GM15510 (cell line): Measurements from ENCODE around the gene BAD.

ENCODE experiments used
- POLR2A ChIP-seq: IDR thresholded peaks from 3 replicates; pipeline ENCODE4 v1.6.1; 2011; ENCODE audit warnings: borderline replicate concordance; ENCODE audit not compliant: insufficient read length; ENCODE audit errors: extremely low read depth

The BAD gene

GRCh38 chr11:64289002-64289564 is 4.6 kb upstream of the BAD start:
- TF ChIP-seq POLR2A = no peak

DNA sequence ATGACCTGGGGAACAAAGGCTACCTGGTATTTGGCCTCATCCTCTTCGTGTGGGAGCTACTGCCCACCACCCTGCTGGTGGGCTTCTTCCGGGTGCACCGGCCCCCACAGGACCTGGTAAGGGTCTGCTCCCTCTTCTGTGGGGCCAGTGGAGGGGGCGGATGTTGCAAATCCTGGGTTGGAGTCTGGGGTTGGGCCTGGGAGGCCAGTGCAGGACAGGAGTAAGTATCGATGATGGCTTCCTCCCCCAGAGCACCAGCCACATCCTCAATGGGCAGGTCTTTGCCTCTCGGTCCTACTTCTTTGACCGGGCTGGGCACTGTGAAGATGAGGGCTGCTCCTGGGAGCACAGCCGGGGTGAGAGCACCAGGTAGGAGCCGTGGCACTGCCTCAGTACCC is 3.9 kb upstream of the BAD start:
- TF ChIP-seq POLR2A = no peak

- no peak for TF ChIP-seq POLR2A
Measured at GRCh38 chr11:64287676-64288352, 3.3 kb upstream of the BAD start.

GRCh38 chr11:64286801-64287159 is 2.3 kb upstream of the BAD start:
- TF ChIP-seq POLR2A = no peak

GRCh38 chr11:64285885-64286800 is 1.7 kb upstream of the BAD start:
- peak; percentile 49 for TF ChIP-seq POLR2A

DNA sequence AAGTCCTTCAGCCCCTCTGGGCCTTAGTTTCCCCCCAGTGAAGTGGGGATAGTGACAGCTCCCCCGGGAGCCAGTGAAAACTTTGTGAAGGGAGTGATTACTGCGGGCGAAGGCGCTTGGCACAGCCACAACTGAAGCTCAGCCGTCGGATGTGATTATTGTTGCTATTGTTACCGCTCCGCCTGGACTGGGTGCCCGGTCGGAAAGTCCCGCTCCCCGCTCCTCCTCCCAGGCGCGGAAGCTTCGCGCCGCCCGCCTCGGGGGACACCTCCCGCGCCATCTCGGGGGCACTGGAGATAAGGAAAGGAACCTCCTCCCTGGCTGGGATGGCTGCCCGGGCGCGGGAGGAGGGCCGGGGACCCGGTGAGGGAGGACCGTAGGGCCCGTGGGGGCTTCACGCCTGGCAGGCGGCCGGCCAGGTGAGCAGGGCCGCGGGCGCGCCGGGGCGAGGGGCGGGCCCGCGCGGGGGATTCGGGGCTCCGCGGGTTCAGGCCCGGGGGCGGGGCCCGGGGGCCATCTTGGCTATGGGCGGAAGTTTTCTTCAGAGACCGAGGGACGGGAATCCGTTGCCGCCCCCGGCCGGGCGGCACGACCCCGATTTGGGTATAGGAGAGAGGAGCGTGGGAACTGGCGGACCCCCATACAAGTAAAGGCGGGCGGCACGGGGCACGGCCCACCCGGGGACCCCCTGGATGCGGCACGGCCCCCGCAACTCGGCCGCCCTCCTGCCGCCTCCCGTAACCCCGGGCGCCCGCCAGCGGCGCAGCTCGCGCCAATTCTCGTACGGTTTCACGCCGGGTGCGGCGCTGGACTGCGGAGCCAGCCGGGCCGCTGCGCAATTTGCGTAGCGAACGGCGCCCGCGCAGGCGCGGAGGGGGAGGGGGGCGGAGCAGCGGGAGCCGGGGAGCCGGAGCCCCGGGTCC is 758 bp upstream of the BAD start, which contains the start of gene GPR137:
Gene GPR137, plus strand, starts transcription at position 887 of the 923 bp plus-strand sequence. CDS start 677 bp downstream, outside the sequence.
- peak; percentile 64 for TF ChIP-seq POLR2A

GRCh38 chr11:64283092-64283491 is 1.4 kb downstream of the BAD start:
- no peak for TF ChIP-seq POLR2A

- no peak for TF ChIP-seq POLR2A
Measured at GRCh38 chr11:64281957-64282770, 2.3 kb downstream of the BAD start.

DNA sequence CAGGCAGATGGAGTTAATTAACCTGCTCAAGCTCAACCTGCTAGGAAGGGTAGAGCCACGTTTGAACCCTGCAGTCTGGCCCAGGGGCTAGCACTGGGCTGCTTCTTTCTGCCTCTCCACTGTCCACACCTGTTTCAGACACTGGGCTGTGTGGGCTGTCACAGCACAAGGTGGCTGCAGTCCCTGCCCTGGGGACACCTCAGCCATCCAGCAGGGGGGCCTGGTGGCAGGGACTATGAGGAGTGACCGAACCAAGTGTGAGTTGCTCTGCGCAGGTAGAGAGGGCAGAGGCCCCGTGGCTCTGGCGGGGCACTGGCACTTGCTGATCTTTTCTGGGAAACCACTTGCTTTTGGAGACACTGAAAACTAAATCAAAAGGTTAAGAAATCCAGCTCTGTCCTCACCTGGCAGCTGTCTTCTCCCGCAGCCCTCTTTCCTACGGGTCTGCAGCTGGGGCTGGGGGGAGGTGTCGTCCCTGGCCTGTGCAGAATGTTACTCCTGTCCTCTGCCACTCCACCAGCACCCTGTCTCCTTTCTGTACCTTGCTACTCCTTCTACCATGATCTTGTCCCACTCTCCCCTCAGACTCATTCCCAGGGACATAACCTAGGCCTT is 5.8 kb downstream of the BAD start:
- TF ChIP-seq POLR2A = no peak

DNA sequence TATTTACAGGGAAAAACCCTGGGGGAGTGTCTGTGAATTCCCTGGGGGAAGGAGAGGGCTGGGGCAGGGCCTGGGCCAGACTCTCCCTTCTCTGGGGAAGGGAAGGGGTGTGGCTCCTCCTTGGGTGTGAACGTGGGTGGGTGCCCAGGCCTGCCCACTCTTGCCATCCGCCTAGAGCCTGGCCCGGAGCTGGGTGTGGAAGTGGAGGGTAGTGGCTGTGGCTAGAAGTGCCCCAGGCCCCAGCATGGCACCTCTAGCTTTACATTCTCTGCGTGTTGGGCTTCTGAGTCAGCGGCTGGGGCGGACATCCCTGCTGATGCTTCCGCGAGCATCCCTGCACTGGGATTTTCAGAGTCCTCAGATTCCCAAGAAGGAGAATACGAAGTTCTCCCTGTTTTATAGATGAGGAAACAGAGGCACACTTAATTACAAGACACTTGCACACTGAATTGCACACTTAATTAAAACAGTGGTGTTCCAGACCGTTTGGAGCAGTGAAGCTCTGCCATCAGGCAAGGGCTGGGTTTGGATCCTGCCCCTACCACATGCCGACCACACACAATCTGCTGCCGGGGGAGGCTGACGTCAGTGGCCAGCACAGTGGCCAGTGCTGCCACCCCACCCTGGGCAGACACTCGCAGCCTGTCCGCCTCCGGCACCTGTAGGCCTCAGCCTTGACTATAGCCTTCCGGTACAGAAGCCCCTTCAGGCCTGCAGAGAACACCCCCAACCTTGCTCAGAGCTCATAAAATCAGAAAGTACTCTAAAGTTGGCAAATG is 7.6 kb downstream of the BAD start:
- TF ChIP-seq POLR2A = no peak

GRCh38 chr11:64275841-64276240 is 8.6 kb downstream of the BAD start:
- no peak for TF ChIP-seq POLR2A

DNA sequence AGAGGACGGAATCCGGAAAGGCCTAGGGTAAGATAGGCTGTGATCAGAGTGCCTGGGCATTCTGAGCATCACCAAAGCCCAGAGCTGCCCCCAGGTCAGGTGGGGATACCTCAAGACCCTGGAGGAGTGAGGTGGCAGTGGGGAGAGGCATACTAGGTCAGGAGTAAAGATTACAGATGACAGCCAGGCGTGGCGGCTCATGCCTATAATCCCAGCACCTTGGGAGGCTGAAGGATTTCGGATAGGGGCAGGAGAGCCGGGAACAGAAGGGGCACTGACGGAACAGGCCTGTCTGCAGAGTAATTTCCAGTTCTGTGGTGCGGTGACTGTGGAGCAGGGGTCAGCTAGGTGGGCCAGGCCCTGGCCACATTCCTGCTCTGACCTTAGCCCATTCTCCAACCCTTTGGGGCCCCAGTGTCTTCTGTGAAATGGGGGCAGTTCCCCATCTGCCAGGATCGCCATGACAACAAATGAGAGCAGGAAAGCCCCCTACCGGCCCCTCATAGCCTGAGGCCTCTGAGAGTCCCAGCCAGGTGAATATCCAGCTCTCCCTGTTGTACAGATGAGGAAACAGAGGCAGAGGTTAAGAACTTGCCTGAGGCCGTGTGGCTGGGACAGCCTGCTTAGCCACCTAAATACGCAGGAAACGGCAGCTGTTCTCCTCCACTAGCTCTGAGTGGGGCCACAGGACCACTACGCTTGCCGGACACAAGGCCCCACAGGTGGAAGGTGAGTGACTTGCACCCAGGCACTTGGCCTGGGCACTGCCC is 9.2 kb downstream of the BAD start:
- no peak for TF ChIP-seq POLR2A
